Frontal cortex (tissue), 4 donors: ENCODE data around the gene ATF4. TPM values are rescaled to one million over a fixed set of nuclear protein-coding genes. Genes with fewer than 3 reads are reported as not detected.

ENCODE experiments used
- DNase-seq, 2 donors: peaks; one replicate each; pipeline ENCODE4 v3.0.0; 2012; ENCODE audit warnings: low spot score in 2 of 2
- FAIRE-seq: peaks from 2 replicates; lab custom pipeline; 2012; peaks lifted over from hg19 to GRCh38; lab: Jason Lieb, UNC
- total RNA-seq: library from RNA; depleted of rRNA; stranded (reverse); fragments of >200 nt; gene quantifications from one replicate; pipeline ENCODE4 v1.2.3, GENCODE V29; 2014
- donor health status: control.
- donor health status: control.
- donor health status: control.

ATF4 gene
- total RNA-seq, 1 donor from 2014 or later = 92.9 TPM

- DNase-seq (no peak), FAIRE-seq (no peak)
Observed at GRCh38 chr22:39546889-39547586, 26.7 kb downstream of the ATF4 start.

- DNase-seq (no peak), FAIRE-seq (no peak)
Observed at GRCh38 chr22:39547587-39547947, 27.2 kb downstream of the ATF4 start.

- no peak for FAIRE-seq
- no peak for DNase-seq
Observed at GRCh38 chr22:39553429-39553828, 33.1 kb downstream of the ATF4 start.

GRCh38 chr22:39554151-39554550 is 33.8 kb downstream of the ATF4 start:
- FAIRE-seq (no peak), DNase-seq (no peak)

GRCh38 chr22:39556970-39557841 is 36.8 kb downstream of the ATF4 start:
- DNase-seq = peak; percentile 68 to 69
- FAIRE-seq = no peak

GRCh38 chr22:39558254-39558727 is 37.9 kb downstream of the ATF4 start:
- FAIRE-seq (no peak), DNase-seq (no peak)

- DNase-seq (no peak), FAIRE-seq (no peak)
Observed at GRCh38 chr22:39558950-39559349, 38.6 kb downstream of the ATF4 start.

- FAIRE-seq (no peak), DNase-seq (no peak)
Observed at GRCh38 chr22:39559456-39560105, 39.2 kb downstream of the ATF4 start.

GRCh38 chr22:39560127-39560526 is 39.8 kb downstream of the ATF4 start:
- DNase-seq (no peak), FAIRE-seq (no peak)

GRCh38 chr22:39562839-39563489 is 42.6 kb downstream of the ATF4 start:
- no peak for DNase-seq
- no peak for FAIRE-seq

GRCh38 chr22:39563571-39564428 is 43.4 kb downstream of the ATF4 start:
- DNase-seq = no peak
- no peak for FAIRE-seq

- FAIRE-seq (no peak), DNase-seq (no peak)
Observed at GRCh38 chr22:39565414-39565944, 45.1 kb downstream of the ATF4 start.

- no peak for FAIRE-seq
- no peak for DNase-seq
Observed at GRCh38 chr22:39567135-39567946, 47.0 kb downstream of the ATF4 start.

GRCh38 chr22:39568278-39568981 is 48.1 kb downstream of the ATF4 start:
- DNase-seq (no peak), FAIRE-seq (no peak)

GRCh38 chr22:39569066-39569465 is 48.7 kb downstream of the ATF4 start:
- FAIRE-seq (no peak), DNase-seq (no peak)

- no peak for FAIRE-seq
- DNase-seq = no peak
Observed at GRCh38 chr22:39570226-39570625, 49.9 kb downstream of the ATF4 start.

- no peak for FAIRE-seq
- no peak for DNase-seq
Observed at GRCh38 chr22:39570665-39571064, 50.3 kb downstream of the ATF4 start, which contains the start of gene CACNA1I. CACNA1I (plus strand) TSS chr22:39570753; CDS start chr22:39570753, 0 bp downstream.
